IgD-negative memory B cell (primary cell): Measurements from ENCODE around the gene KMT2D. TPM values are rescaled to one million over a fixed set of nuclear protein-coding genes. Genes with fewer than 3 reads are reported as not detected.

ENCODE experiments used
- H3K27ac Mint-ChIP-seq, 3 donors: one replicate each; pipeline ENCODE4 v1.8.0; 2020 to 2022; ENCODE audit warnings: mild to moderate bottlenecking in 3 of 3, mixed read lengths in 3 of 3, moderate library complexity in 1 of 3
- H3K27me3 Mint-ChIP-seq: one replicate; pipeline ENCODE4 v1.8.0; 2021; ENCODE audit warnings: mixed read lengths
- H3K36me3 Mint-ChIP-seq: one replicate; pipeline ENCODE4 v1.8.0; 2020; ENCODE audit warnings: mild to moderate bottlenecking, mixed read lengths
- H3K4me1 Mint-ChIP-seq, 3 donors: one replicate each; pipeline ENCODE4 v1.8.0; 2020 to 2022; ENCODE audit warnings: mixed read lengths in 3 of 3, mild to moderate bottlenecking in 1 of 3
- H3K4me3 Mint-ChIP-seq, 4 donors: one replicate each; pipeline ENCODE4 v1.8.0; 2020 to 2022; ENCODE audit warnings: mild to moderate bottlenecking in 4 of 4, mixed read lengths in 4 of 4, moderate library complexity in 3 of 4
- H3K9me3 Mint-ChIP-seq, 3 donors: one replicate each; pipeline ENCODE4 v1.8.0; 2020 to 2021; ENCODE audit warnings: mixed read lengths in 3 of 3, mild to moderate bottlenecking in 1 of 3
- polyA plus RNA-seq: library from polyadenylated mRNA; unstranded; fragments of 300-500 nt; fragmentation: Illumina TruSeq; gene quantifications from one replicate; pipeline ENCODE4 v1.2.3, GENCODE V29; 2021

Gene KMT2D
- polyA plus RNA-seq, 1 donor from 2014 or later, result 19.7 TPM

GRCh38 chr12:49026678-49027480, 33.7 kb downstream of the KMT2D start:
- peaks cover 0 to 3% (median 2%) of the 10 kb centered on the region in 3 donors for H3K4me1 Mint-ChIP-seq
- no peaks in the 10 kb centered on the region for H3K9me3 Mint-ChIP-seq
- peaks cover 5% of the 10 kb centered on the region for H3K36me3 Mint-ChIP-seq
- no peaks in the 10 kb centered on the region for H3K27me3 Mint-ChIP-seq
- H3K27ac Mint-ChIP-seq, result peak overlapping the region in 2 of 3 donors; percentile 35 to 50
- H3K4me3 Mint-ChIP-seq, result no peak overlapping the region

- Mint-ChIP-seq H3K27me3 (no peaks in the 10 kb centered on the region), H3K27ac (peak overlapping the region in 1 of 3 donors; percentile 35), H3K4me1 (peaks cover 0 to 3% (median 2%) of the 10 kb centered on the region in 3 donors), H3K36me3 (peaks cover 5% of the 10 kb centered on the region), H3K9me3 (no peaks in the 10 kb centered on the region), H3K4me3 (no peak overlapping the region)
Observed at GRCh38 chr12:49026101-49026500, 34.5 kb downstream of the KMT2D start.

GRCh38 chr12:49025463-49025862, 35.1 kb downstream of the KMT2D start:
- no peak overlapping the region for H3K4me3 Mint-ChIP-seq
- peaks cover 0 to 3% (median 2%) of the 10 kb centered on the region in 3 donors for H3K4me1 Mint-ChIP-seq
- peaks cover 5% of the 10 kb centered on the region for H3K36me3 Mint-ChIP-seq
- no peaks in the 10 kb centered on the region for H3K27me3 Mint-ChIP-seq
- H3K9me3 Mint-ChIP-seq, result no peaks in the 10 kb centered on the region
- H3K27ac Mint-ChIP-seq, result peak overlapping the region in 1 of 3 donors; percentile 35

GRCh38 chr12:49024543-49024942, 36.1 kb downstream of the KMT2D start:
- H3K9me3 Mint-ChIP-seq, result no peaks in the 10 kb centered on the region
- no peak overlapping the region for H3K4me3 Mint-ChIP-seq
- peaks cover 4 to 9% (median 5%) of the 10 kb centered on the region in 3 donors for H3K4me1 Mint-ChIP-seq
- peak overlapping the region in 2 of 3 donors; percentile 28 to 75 for H3K27ac Mint-ChIP-seq
- peaks cover 5% of the 10 kb centered on the region for H3K36me3 Mint-ChIP-seq
- no peaks in the 10 kb centered on the region for H3K27me3 Mint-ChIP-seq

- peaks cover 7 to 14% (median 10%) of the 10 kb centered on the region in 3 donors for H3K4me1 Mint-ChIP-seq
- H3K27me3 Mint-ChIP-seq, result no peaks in the 10 kb centered on the region
- no peak overlapping the region for H3K4me3 Mint-ChIP-seq
- peaks cover 5% of the 10 kb centered on the region for H3K36me3 Mint-ChIP-seq
- no peaks in the 10 kb centered on the region for H3K9me3 Mint-ChIP-seq
- H3K27ac Mint-ChIP-seq, result peak overlapping the region; percentile 16 to 40 (median 39)
Observed at GRCh38 chr12:49023812-49024211, 36.8 kb downstream of the KMT2D start.

- Mint-ChIP-seq H3K27ac (peak overlapping the region in 2 of 3 donors; percentile 75 to 77), H3K27me3 (no peaks in the 10 kb centered on the region), H3K36me3 (peaks cover 4% of the 10 kb centered on the region), H3K4me1 (peaks cover 11 to 20% (median 14%) of the 10 kb centered on the region in 3 donors), H3K4me3 (peak overlapping the region in 1 of 4 donors; percentile 44), H3K9me3 (no peaks in the 10 kb centered on the region)
Observed at GRCh38 chr12:49022558-49023178, 37.9 kb downstream of the KMT2D start.

GRCh38 chr12:49021292-49021915, 39.2 kb downstream of the KMT2D start:
- peaks cover 15 to 29% (median 21%) of the 10 kb centered on the region in 3 donors for H3K4me1 Mint-ChIP-seq
- peak overlapping the region; percentile 75 to 77 (median 76) for H3K27ac Mint-ChIP-seq
- peaks cover 4% of the 10 kb centered on the region for H3K36me3 Mint-ChIP-seq
- H3K4me3 Mint-ChIP-seq, result peak overlapping the region in 2 of 4 donors; percentile 44 to 60
- no peaks in the 10 kb centered on the region for H3K9me3 Mint-ChIP-seq
- H3K27me3 Mint-ChIP-seq, result no peaks in the 10 kb centered on the region

GRCh38 chr12:49020441-49020840, 40.2 kb downstream of the KMT2D start:
- no peaks in the 10 kb centered on the region for H3K9me3 Mint-ChIP-seq
- peak overlapping the region in 2 of 3 donors; percentile 53 to 77 for H3K27ac Mint-ChIP-seq
- H3K4me3 Mint-ChIP-seq, result no peak overlapping the region
- peaks cover 4% of the 10 kb centered on the region for H3K36me3 Mint-ChIP-seq
- no peaks in the 10 kb centered on the region for H3K27me3 Mint-ChIP-seq
- peaks cover 15 to 29% (median 28%) of the 10 kb centered on the region in 3 donors for H3K4me1 Mint-ChIP-seq

- Mint-ChIP-seq H3K36me3 (peaks cover 4% of the 10 kb centered on the region), H3K27me3 (no peaks in the 10 kb centered on the region), H3K27ac (peak overlapping the region; percentile 96 to 100 (median 98)), H3K4me1 (peaks cover 18 to 33% (median 32%) of the 10 kb centered on the region in 3 donors), H3K9me3 (no peaks in the 10 kb centered on the region), H3K4me3 (peak overlapping the region; percentile 62 to 97 (median 84))
Observed at GRCh38 chr12:49019443-49020324, 40.9 kb downstream of the KMT2D start.

GRCh38 chr12:49019120-49019430, 41.5 kb downstream of the KMT2D start:
- peak overlapping the region; percentile 98 to 100 (median 99) for H3K27ac Mint-ChIP-seq
- peaks cover 18 to 33% (median 32%) of the 10 kb centered on the region in 3 donors for H3K4me1 Mint-ChIP-seq
- H3K36me3 Mint-ChIP-seq, result peaks cover 6% of the 10 kb centered on the region
- no peaks in the 10 kb centered on the region for H3K9me3 Mint-ChIP-seq
- H3K27me3 Mint-ChIP-seq, result no peaks in the 10 kb centered on the region
- H3K4me3 Mint-ChIP-seq, result peak overlapping the region; percentile 89 to 97 (median 94)

- H3K27ac Mint-ChIP-seq, result peak within 1 kb of the TSS; percentile 98 to 100 (median 99)
- no peaks in the 10 kb centered on the region for H3K27me3 Mint-ChIP-seq
- H3K4me1 Mint-ChIP-seq, result peaks cover 18 to 33% (median 32%) of the 10 kb centered on the region in 3 donors
- H3K36me3 Mint-ChIP-seq, result peaks cover 6% of the 10 kb centered on the region
- H3K4me3 Mint-ChIP-seq, result peak within 1 kb of the TSS; percentile 89 to 97 (median 94)
- no peaks in the 10 kb centered on the region for H3K9me3 Mint-ChIP-seq
Observed at GRCh38 chr12:49018261-49019119, 42.1 kb downstream of the KMT2D start, which contains the start of gene PRKAG1. PRKAG1 (minus strand) TSS chr12:49018776; CDS start chr12:49018740, 36 bp downstream.

- Mint-ChIP-seq H3K9me3 (no peaks in the 10 kb centered on the region), H3K36me3 (peaks cover 6% of the 10 kb centered on the region), H3K27ac (peak overlapping the region; percentile 98 to 100 (median 99)), H3K4me3 (peak overlapping the region; percentile 89 to 97 (median 94)), H3K27me3 (no peaks in the 10 kb centered on the region), H3K4me1 (peaks cover 18 to 33% (median 32%) of the 10 kb centered on the region in 3 donors)
Observed at GRCh38 chr12:49017891-49018260, 42.7 kb downstream of the KMT2D start.

- Mint-ChIP-seq H3K27me3 (no peaks in the 10 kb centered on the region), H3K27ac (peak overlapping the region in 1 of 3 donors; percentile 75), H3K9me3 (no peaks in the 10 kb centered on the region), H3K36me3 (peaks cover 4% of the 10 kb centered on the region), H3K4me1 (peaks cover 18 to 33% (median 32%) of the 10 kb centered on the region in 3 donors), H3K4me3 (peak overlapping the region in 2 of 4 donors; percentile 45 to 84)
Observed at GRCh38 chr12:49015196-49015595, 45.4 kb downstream of the KMT2D start.
